ENCODE data around the gene METTL23. TPM values are rescaled to one million over a fixed set of nuclear protein-coding genes. Genes with fewer than 3 reads are reported as not detected.

Gene METTL23
- total RNA-seq, 1 donor, result 25.7 TPM

DNA sequence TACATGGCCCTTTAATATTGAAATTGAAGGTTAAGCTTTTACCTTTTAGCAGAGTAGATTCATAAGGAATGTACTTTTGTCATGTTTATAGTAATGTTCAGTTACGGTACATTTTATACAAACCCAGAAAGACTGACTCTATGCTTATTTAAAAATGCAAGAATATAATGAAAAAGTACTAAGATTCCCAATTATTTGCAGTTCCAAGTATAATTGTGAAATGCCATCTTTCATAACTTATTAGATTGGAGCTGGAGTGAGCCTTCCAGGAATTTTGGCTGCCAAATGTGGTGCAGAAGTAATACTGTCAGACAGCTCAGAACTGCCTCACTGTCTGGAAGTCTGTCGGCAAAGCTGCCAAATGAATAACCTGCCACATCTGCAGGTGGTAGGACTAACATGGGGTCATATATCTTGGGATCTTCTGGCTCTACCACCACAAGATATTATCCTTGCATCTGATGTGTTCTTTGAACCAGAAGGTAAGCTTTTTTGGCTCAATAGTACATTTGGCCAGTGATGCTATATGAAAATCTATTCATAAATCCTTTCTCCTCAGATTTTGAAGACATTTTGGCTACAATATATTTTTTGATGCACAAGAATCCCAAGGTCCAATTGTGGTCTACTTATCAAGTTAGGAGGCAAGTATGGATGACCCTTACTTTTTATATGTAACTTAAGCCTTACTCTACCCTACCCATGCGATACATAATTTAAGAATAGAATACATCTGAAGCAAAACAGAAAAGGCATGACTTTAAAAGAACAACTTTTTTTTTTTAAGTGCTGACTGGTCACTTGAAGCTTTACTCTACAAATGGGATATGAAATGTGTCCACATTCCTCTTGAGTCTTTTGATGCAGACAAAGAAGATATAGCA is 6.3 kb downstream of the METTL23 start:
- Histone ChIP-seq H3K27ac (ENCODE audit: low read depth, low read length) (peak overlapping the region; percentile 50), H3K4me3 (ENCODE audit: insufficient read depth, low read length) (no peak overlapping the region), H3K79me2 (ENCODE audit: insufficient read depth, low read length) (peaks cover 86% of the 10 kb centered on the region), H3K9me3 (ENCODE audit: low read depth, low read length) (no peaks in the 10 kb centered on the region), H3K4me2 (ENCODE audit: insufficient read depth, low read length) (peak overlapping the region; percentile 94), H3K36me3 (ENCODE audit: insufficient read depth, low read length) (peaks cover 57% of the 10 kb centered on the region), H2AFZ (ENCODE audit: low read length) (no peak overlapping the region), H4K20me1 (ENCODE audit: insufficient read depth, low read length) (peaks cover 41% of the 10 kb centered on the region), H3K27me3 (ENCODE audit: insufficient read depth, low read length) (no peaks in the 10 kb centered on the region), H3K4me1 (ENCODE audit: insufficient read depth, low read length) (peaks cover 38% of the 10 kb centered on the region)
- TF ChIP-seq CTCF (IDR thresholded peaks at IDR 0.05; ENCODE audit: extremely low read depth, low read depth, low read length), result no peak
- peak; percentile 10 for DNase-seq (ENCODE audit: insufficient read length, low spot score, missing footprints)

- H3K4me3 ChIP-seq (ENCODE audit: insufficient read depth, low read length), result peak overlapping the region; percentile 98
- H3K27me3 ChIP-seq (ENCODE audit: insufficient read depth, low read length), result no peaks in the 10 kb centered on the region
- peak overlapping the region; percentile 50 for H3K27ac ChIP-seq (ENCODE audit: low read depth, low read length)
- peaks cover 37% of the 10 kb centered on the region for H3K4me1 ChIP-seq (ENCODE audit: insufficient read depth, low read length)
- peaks cover 57% of the 10 kb centered on the region for H3K36me3 ChIP-seq (ENCODE audit: insufficient read depth, low read length)
- peak overlapping the region; percentile 94 for H3K4me2 ChIP-seq (ENCODE audit: insufficient read depth, low read length)
- TF ChIP-seq CTCF (IDR thresholded peaks at IDR 0.05; ENCODE audit: extremely low read depth, low read depth, low read length), result no peak
- peak; percentile 4 for DNase-seq (ENCODE audit: insufficient read length, low spot score, missing footprints)
- peaks cover 86% of the 10 kb centered on the region for H3K79me2 ChIP-seq (ENCODE audit: insufficient read depth, low read length)
- H3K9me3 ChIP-seq (ENCODE audit: low read depth, low read length), result no peaks in the 10 kb centered on the region
- peaks cover 40% of the 10 kb centered on the region for H4K20me1 ChIP-seq (ENCODE audit: insufficient read depth, low read length)
- no peak overlapping the region for H2AFZ ChIP-seq (ENCODE audit: low read length)
Measured at GRCh38 chr17:76733618-76733957, 6.9 kb downstream of the METTL23 start.

DNA sequence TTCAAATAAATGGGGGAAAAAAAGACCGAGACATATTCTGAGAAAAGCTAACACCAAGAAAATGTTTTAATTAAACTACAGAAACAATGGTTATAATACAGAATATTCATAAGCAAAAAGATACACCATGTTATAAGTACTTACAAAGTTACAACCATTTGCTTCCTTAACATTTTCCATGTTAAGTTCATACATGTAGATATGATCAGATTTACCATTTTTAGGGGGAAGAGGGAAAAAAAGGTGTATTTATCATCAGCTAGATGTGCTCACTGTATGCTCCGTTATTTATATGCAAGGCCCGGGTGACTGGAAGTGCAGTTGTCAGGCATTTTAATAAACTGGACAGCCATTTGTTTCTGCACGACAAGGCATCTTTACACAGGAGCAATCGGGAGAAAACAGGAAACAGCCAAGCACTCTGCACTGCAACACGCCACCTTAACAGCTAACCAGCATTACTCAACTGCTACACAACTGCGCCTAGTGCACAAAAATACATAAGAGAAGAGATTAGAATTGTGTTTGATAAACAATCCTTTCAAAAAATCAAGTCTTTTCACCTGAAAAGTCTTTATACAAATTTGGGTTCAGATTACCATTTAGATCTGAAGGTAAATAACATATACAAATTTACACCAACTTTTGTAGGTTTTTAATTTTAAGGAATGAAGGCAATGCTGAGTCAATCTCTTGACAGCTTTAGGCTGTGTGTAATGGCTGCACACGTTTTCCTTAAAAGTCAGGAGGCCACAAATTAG is 7.6 kb downstream of the METTL23 start:
- no peak for TF ChIP-seq CTCF (IDR thresholded peaks at IDR 0.05; ENCODE audit: extremely low read depth, low read depth, low read length)
- H3K27ac ChIP-seq (ENCODE audit: low read depth, low read length), result peak overlapping the region; percentile 86
- peaks cover 40% of the 10 kb centered on the region for H4K20me1 ChIP-seq (ENCODE audit: insufficient read depth, low read length)
- H3K4me2 ChIP-seq (ENCODE audit: insufficient read depth, low read length), result peak overlapping the region; percentile 94
- H3K9me3 ChIP-seq (ENCODE audit: low read depth, low read length), result no peaks in the 10 kb centered on the region
- peaks cover 57% of the 10 kb centered on the region for H3K36me3 ChIP-seq (ENCODE audit: insufficient read depth, low read length)
- peak; percentile 92 for DNase-seq (ENCODE audit: insufficient read length, low spot score, missing footprints)
- H3K4me1 ChIP-seq (ENCODE audit: insufficient read depth, low read length), result peaks cover 43% of the 10 kb centered on the region
- H3K4me3 ChIP-seq (ENCODE audit: insufficient read depth, low read length), result peak overlapping the region; percentile 98
- no peaks in the 10 kb centered on the region for H3K27me3 ChIP-seq (ENCODE audit: insufficient read depth, low read length)
- peaks cover 86% of the 10 kb centered on the region for H3K79me2 ChIP-seq (ENCODE audit: insufficient read depth, low read length)
- no peak overlapping the region for H2AFZ ChIP-seq (ENCODE audit: low read length)

DNA sequence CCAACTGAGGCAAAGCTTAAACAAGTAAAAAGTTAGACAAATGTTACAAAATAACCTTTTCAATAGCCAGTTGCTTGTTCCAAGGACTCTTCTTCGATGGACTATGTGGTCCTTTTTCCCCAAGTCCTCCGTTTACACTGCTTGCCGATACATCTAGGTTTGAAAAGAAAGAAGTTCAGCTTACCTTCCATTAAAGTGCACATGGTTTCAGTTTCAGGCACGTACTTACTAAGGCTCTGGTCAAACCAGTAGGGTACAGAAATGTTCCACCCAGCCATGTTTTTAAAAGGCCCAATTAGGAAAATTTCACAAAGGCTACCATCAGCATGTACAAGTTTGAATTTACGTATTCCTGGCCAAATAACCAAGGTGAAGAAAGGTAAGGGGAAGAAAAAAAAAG is 8.4 kb downstream of the METTL23 start:
- Histone ChIP-seq H4K20me1 (ENCODE audit: insufficient read depth, low read length) (peaks cover 35% of the 10 kb centered on the region), H3K9me3 (ENCODE audit: low read depth, low read length) (no peaks in the 10 kb centered on the region), H3K4me2 (ENCODE audit: insufficient read depth, low read length) (peak overlapping the region; percentile 94), H3K79me2 (ENCODE audit: insufficient read depth, low read length) (peaks cover 83% of the 10 kb centered on the region), H3K4me1 (ENCODE audit: insufficient read depth, low read length) (peaks cover 40% of the 10 kb centered on the region), H3K4me3 (ENCODE audit: insufficient read depth, low read length) (peak overlapping the region; percentile 98), H2AFZ (ENCODE audit: low read length) (no peak overlapping the region), H3K27me3 (ENCODE audit: insufficient read depth, low read length) (no peaks in the 10 kb centered on the region), H3K27ac (ENCODE audit: low read depth, low read length) (peak overlapping the region; percentile 86), H3K36me3 (ENCODE audit: insufficient read depth, low read length) (peaks cover 53% of the 10 kb centered on the region)
- DNase-seq (ENCODE audit: insufficient read length, low spot score, missing footprints), result peak; percentile 71
- no peak for TF ChIP-seq CTCF (IDR thresholded peaks at IDR 0.05; ENCODE audit: extremely low read depth, low read depth, low read length)

All from osteoblast (primary cell).